Effector memory CD8-positive, alpha-beta T cell (primary cell): ENCODE results near the gene CAMTA1.

Experiments used
- ATAC-seq: fragments of 150-1000 bp; cut with Tn5 transposase; replicated peaks from 2 replicates; pipeline ENCODE4 v1.10.0; 2021; ENCODE audit warnings: mild to moderate bottlenecking, moderate library complexity
- DNase-seq, 3 experiments: peaks; one replicate each; pipeline ENCODE4 v3.0.0; 2021
- H3K27ac Mint-ChIP-seq, 2 donors: one replicate each; pipeline ENCODE4 v1.8.0; 2022; ENCODE audit warnings: mild to moderate bottlenecking in 2 of 2, mixed read lengths in 2 of 2, moderate library complexity in 2 of 2
- H3K27me3 Mint-ChIP-seq, 2 donors: one replicate each; pipeline ENCODE4 v1.8.0; 2022; ENCODE audit warnings: mixed read lengths in 2 of 2
- H3K36me3 Mint-ChIP-seq: one replicate; pipeline ENCODE4 v1.8.0; 2022; ENCODE audit warnings: mild to moderate bottlenecking, moderate library complexity, mixed read lengths; ENCODE audit not compliant: insufficient read depth
- H3K4me1 Mint-ChIP-seq, 2 donors: one replicate each; pipeline ENCODE4 v1.8.0; 2022; ENCODE audit warnings: low read depth in 2 of 2, mixed read lengths in 2 of 2
- H3K4me3 Mint-ChIP-seq, 2 donors: one replicate each; pipeline ENCODE4 v1.8.0; 2022; ENCODE audit warnings: mild to moderate bottlenecking in 2 of 2, mixed read lengths in 2 of 2, moderate library complexity in 2 of 2
- H3K9me3 Mint-ChIP-seq, 2 donors: one replicate each; pipeline ENCODE4 v1.8.0; 2022; ENCODE audit warnings: mixed read lengths in 2 of 2

Gene CAMTA1

DNA sequence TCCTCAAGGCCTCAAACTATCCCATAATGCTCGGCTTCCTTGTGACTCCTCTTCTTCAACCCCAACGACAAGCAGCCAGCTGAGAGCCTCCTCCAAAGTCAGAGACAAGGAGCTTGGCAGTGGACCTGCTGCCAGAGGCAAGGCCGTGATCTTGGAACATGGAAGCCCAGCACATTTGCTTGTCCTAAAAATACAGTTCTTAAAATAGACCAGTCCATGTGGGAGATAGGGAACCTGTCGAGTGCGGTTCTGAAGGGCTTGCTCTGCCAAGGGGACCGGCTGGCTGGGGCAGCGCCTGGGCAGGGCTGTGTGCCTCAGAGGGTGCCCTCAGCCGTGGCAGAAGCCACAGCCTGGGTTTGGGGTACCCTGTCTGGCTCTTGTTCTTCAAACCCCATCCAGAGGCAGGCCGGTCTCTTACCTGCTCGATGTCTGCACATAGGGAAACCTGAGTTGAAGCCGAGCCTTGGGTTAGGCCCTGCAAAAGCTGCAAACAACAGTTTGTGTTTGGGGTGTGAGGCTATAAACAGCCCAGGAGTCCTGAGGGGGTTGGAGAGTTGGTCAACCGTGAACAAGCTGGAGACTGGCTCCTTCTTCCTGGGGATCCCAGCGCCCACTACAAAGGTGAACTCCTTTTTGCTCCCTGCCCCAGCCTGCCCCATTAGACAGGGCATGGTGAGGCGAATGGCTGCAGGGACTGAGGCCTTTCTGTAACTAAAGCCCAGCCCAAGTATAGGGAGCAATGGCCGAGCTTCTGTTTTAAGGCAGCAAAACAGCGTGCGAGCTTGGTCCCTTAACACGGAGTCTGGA lies 228.8 kb downstream of the CAMTA1 start:
- Mint-ChIP-seq H3K27me3 (peaks cover 21 to 51% of the 10 kb centered on the region in 2 donors), H3K4me1 (peaks cover 0 to 1% of the 10 kb centered on the region in 2 donors), H3K9me3 (no peaks in the 10 kb centered on the region), H3K4me3 (no peak overlapping the region), H3K36me3 (no peaks in the 10 kb centered on the region), H3K27ac (peak overlapping the region in 1 of 2 donors; percentile 7)
- DNase-seq (no peak), ATAC-seq (no peak)

DNA sequence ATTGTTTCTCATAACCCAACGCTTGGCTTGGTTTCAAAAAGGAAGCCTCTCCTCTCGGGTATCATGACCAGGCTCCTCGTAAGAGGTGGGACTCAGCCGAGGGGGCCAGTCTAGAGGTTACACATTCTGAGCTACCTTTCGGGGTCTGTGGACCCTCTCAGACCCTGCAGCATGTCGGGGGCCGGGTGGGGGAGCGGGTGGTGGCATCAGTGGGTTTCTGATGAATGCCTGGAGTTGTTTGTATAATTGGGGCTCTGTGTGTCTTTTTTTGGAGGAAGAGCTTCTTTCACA lies 229.3 kb downstream of the CAMTA1 start:
- Mint-ChIP-seq H3K36me3 (no peaks in the 10 kb centered on the region), H3K4me1 (peaks cover 0 to 1% of the 10 kb centered on the region in 2 donors), H3K4me3 (no peak overlapping the region), H3K27me3 (peaks cover 21 to 57% of the 10 kb centered on the region in 2 donors), H3K9me3 (no peaks in the 10 kb centered on the region), H3K27ac (no peak overlapping the region)
- no peak for DNase-seq
- ATAC-seq, result no peak

DNA sequence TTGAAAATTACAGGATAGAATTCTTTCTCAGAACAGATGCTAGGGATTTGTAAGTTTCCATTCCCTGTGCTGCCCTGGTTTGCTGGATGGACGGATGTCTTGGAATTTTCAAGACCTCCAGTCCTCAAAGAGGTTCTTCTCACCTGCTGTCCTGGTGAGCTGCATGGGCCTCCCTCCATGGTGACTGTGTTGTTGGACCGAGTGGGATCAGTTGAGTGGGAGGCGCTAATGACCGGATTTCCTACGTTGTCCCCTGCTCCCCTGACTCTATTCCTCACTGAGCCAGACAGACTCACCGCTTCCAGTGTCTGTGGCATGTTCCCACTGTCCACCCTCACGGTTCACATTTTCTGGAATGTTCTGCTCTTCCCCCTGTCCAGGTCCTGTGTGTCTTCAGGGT lies 229.8 kb downstream of the CAMTA1 start:
- Mint-ChIP-seq H3K4me3 (no peak overlapping the region), H3K4me1 (peaks cover 0 to 1% of the 10 kb centered on the region in 2 donors), H3K27ac (no peak overlapping the region), H3K36me3 (no peaks in the 10 kb centered on the region), H3K9me3 (no peaks in the 10 kb centered on the region), H3K27me3 (peaks cover 21 to 61% of the 10 kb centered on the region in 2 donors)
- no peak for ATAC-seq
- no peak for DNase-seq

DNA sequence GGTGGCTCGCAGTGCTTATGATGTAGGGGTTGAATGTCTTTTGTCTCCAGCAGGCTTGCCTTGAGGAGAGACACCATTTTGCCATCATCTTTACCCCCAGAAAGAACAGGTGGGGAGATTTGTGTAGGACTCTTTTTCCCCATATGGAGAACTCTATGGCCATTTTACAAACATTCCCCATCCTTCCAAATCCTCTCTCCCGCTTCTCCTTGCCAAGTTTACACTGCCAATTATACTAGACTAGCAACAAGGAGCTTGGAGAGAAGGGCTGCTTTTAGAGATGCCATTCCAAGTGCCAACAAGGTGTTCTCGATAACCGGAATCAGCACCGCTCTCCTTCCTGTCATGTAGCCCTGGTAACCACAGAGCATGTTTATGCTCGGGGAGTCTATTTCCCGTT lies 233.1 kb downstream of the CAMTA1 start:
- Mint-ChIP-seq H3K4me1 (no peaks in the 10 kb centered on the region), H3K27me3 (peaks cover 27 to 64% of the 10 kb centered on the region in 2 donors), H3K27ac (no peak overlapping the region), H3K9me3 (no peaks in the 10 kb centered on the region), H3K4me3 (no peak overlapping the region), H3K36me3 (no peaks in the 10 kb centered on the region)
- ATAC-seq, result no peak
- no peak for DNase-seq

DNA sequence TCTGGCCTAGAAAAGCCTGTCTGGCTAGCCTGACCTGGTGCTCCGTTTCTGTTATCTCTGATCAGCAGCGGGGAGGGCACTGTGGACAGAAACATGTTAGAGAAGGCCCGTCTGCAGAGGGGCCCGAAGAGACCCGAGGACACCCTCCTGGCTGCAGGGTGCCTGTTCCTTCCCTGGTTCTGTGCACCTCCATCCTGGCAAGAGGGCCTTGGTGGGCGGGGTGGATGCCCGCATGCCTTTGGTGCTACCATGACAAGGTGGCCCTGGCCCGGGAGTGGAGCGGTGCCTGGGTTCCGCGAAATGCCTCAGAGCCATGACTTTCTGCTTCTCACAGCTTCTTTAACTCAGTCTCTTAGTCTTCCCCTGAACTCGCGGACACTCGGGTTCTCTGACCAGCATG lies 233.6 kb downstream of the CAMTA1 start:
- Mint-ChIP-seq H3K4me1 (no peaks in the 10 kb centered on the region), H3K27me3 (peaks cover 23 to 59% of the 10 kb centered on the region in 2 donors), H3K36me3 (no peaks in the 10 kb centered on the region), H3K27ac (peak overlapping the region in 1 of 2 donors; percentile 66), H3K4me3 (no peak overlapping the region), H3K9me3 (no peaks in the 10 kb centered on the region)
- no peak for DNase-seq
- ATAC-seq, result no peak

DNA sequence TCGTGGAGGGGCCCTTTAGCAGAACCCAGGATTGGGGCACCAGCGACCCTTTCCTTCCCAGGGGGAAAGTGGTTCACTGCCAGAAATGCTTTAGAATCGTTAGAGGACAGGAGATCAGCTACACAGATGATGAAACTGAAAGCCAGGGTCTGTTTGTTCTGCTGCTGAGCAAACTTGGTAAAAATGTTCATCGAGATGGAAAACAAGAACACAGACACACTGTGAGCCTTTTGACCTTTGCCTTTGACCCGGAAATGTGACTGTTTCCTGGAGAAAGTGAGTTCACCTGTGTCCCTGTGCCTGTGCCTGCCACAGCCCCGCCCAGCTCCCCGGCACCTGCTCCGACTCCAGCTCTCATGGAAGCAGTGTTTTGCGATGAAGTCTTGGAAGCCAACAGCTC lies 234.3 kb downstream of the CAMTA1 start:
- Mint-ChIP-seq H3K4me3 (no peak overlapping the region), H3K9me3 (no peaks in the 10 kb centered on the region), H3K4me1 (no peaks in the 10 kb centered on the region), H3K27me3 (peaks cover 22 to 59% of the 10 kb centered on the region in 2 donors), H3K27ac (peak overlapping the region in 1 of 2 donors; percentile 66), H3K36me3 (no peaks in the 10 kb centered on the region)
- DNase-seq (no peak), ATAC-seq (no peak)

DNA sequence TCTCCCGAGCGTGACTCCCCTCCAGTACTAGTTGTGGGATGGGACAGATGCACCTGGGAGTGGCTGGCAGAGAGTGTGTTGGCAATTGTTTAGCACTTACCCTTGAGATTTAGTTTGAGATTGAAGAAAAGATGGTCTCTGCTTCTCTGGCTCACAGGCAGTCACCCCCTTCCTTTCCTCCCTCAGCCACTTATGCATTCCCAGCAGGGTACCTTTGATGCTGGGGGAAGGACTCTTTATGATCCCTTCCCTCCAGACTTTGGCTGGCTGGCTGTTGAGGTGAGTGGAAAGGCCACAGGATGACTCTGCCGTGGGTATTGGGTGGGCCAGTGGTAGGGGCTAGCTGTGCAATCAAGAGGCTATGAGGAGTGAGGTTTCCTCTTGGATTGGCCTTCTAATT lies 236.8 kb downstream of the CAMTA1 start:
- Mint-ChIP-seq H3K27ac (no peak overlapping the region), H3K4me3 (no peak overlapping the region), H3K36me3 (no peaks in the 10 kb centered on the region), H3K9me3 (no peaks in the 10 kb centered on the region), H3K27me3 (peaks cover 35 to 62% of the 10 kb centered on the region in 2 donors), H3K4me1 (no peaks in the 10 kb centered on the region)
- DNase-seq, result no peak
- ATAC-seq, result no peak

DNA sequence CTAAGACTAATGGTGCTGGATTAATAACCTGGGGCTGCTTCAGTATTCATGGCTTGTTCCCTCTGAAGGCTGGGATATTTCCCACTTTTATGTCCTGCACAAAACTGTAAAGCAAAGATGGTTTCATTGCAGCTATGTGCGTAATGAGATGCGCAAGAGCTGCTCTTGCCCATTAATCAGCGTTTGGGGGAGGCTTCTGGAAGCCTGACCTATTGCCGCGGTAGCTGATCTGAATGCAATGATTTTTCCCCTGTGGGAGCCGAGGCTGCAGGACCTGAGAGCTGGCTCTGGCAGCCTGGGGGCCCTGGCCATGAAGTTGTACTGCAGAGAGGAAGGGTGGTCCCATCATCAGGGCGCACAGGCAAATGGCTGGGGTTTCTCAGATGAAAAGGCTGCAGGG lies 239.8 kb downstream of the CAMTA1 start:
- Mint-ChIP-seq H3K9me3 (no peaks in the 10 kb centered on the region), H3K4me1 (no peaks in the 10 kb centered on the region), H3K27me3 (peaks cover 35 to 40% of the 10 kb centered on the region in 2 donors), H3K4me3 (no peak overlapping the region), H3K36me3 (no peaks in the 10 kb centered on the region), H3K27ac (no peak overlapping the region)
- no peak for ATAC-seq
- DNase-seq, result no peak

DNA sequence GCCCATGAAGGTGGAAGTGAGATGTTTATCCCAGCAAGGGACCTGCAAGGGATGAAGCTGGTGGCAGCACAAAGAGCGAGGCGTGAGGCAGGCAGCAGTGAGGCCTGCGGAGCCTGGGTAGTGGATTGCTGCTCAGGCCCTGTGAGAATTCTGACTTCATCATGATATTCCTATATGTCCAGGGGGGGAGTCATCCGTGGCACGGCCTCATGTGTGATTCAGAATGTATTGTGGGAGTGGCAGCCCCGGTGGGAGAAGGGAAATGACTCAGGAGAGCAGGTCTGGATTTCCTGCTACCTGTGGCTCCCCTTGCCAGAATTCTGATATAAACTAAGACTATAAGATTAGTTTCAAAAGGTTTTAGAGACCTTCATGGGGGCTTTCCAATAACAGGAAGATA lies 240.9 kb downstream of the CAMTA1 start:
- Mint-ChIP-seq H3K36me3 (peaks cover 3% of the 10 kb centered on the region), H3K27ac (no peak overlapping the region), H3K9me3 (no peaks in the 10 kb centered on the region), H3K27me3 (peaks cover 29% of the 10 kb centered on the region in 2 donors), H3K4me1 (no peaks in the 10 kb centered on the region), H3K4me3 (no peak overlapping the region)
- DNase-seq, result no peak
- ATAC-seq, result no peak

DNA sequence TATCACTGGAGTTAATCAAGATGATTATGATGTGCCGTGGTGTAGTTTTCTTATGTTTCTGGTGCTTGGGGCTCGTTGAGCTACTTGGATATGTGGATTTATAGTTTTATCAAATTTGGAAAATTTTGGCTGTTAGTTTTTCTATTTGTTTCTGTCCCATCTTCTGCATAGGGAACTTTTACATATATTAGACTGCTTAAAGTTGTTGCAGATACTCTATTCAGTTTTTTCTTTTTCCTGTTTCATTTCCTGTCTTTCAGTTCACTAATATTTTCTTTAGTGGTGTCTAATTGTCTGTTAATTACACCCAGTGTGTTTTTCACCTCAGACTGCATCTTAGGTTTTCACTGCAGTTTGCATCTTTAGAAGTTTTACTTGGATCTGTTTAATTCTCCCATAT lies 247.7 kb downstream of the CAMTA1 start:
- H3K4me1 Mint-ChIP-seq, result no peaks in the 10 kb centered on the region
- no peak for DNase-seq
- no peak for ATAC-seq
- peaks cover 3% of the 10 kb centered on the region for H3K36me3 Mint-ChIP-seq
- H3K4me3 Mint-ChIP-seq, result no peak overlapping the region
- H3K9me3 Mint-ChIP-seq, result peaks cover 0 to 3% of the 10 kb centered on the region in 2 donors
- peaks cover 10 to 14% of the 10 kb centered on the region in 2 donors for H3K27me3 Mint-ChIP-seq
- H3K27ac Mint-ChIP-seq, result no peak overlapping the region

DNA sequence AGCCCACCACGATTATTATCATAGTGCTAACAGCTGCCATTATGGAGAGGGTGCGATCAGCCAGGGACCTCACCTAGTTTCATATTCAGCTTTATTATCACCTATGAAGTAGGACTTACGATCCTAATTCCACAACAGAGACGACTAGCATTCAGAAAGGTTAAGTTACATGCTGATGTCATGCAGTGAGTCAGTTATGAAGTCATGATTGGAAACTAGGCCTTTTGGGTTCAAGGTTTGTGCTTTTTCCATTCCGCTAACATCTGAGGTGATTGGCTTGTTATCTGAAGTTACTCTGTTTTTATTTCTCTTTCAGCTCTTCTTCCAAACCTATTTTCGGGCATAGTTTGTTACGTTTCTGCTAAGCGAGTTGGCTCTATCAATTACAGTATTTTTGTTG lies 251.1 kb downstream of the CAMTA1 start:
- H3K4me1 Mint-ChIP-seq, result no peaks in the 10 kb centered on the region
- peaks cover 19 to 29% of the 10 kb centered on the region in 2 donors for H3K27me3 Mint-ChIP-seq
- ATAC-seq (no peak), DNase-seq (no peak)
- no peak overlapping the region for H3K27ac Mint-ChIP-seq
- H3K4me3 Mint-ChIP-seq, result no peak overlapping the region
- no peaks in the 10 kb centered on the region for H3K36me3 Mint-ChIP-seq
- H3K9me3 Mint-ChIP-seq, result peaks cover 0 to 3% of the 10 kb centered on the region in 2 donors

DNA sequence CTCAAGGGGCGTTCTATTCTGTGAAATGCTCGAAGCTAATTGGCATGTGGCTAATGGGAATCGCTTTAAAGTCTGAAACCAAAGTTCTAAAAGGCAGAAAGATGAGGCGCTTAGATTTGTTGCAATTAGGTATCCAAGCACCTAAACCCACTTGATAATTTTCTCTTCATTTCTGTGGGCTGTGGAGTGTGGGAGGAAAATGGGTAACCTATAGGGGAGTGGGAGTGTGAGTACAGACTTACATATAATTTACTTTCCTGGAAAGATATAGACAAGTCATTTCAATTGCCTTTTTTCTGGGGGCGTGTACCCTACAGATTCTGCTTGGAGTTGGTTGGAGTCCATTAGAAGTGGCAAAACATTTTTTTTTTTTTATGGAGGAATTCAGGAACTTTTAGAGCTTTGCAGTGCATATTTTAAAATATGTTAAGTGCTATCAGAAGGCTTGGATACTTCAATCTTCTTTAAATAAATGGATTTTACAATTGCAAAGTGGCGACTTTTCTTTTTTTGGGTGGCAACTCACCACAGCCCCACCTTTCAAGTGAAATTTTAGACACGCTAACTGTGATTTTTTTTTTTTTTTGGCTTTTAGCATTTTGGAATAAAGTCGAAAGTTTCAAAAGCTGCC lies 254.5 kb downstream of the CAMTA1 start:
- Mint-ChIP-seq H3K36me3 (no peaks in the 10 kb centered on the region), H3K4me3 (no peak overlapping the region), H3K4me1 (no peaks in the 10 kb centered on the region), H3K27me3 (peaks cover 28 to 62% of the 10 kb centered on the region in 2 donors), H3K27ac (no peak overlapping the region), H3K9me3 (no peaks in the 10 kb centered on the region)
- ATAC-seq, result no peak
- DNase-seq, result no peak

DNA sequence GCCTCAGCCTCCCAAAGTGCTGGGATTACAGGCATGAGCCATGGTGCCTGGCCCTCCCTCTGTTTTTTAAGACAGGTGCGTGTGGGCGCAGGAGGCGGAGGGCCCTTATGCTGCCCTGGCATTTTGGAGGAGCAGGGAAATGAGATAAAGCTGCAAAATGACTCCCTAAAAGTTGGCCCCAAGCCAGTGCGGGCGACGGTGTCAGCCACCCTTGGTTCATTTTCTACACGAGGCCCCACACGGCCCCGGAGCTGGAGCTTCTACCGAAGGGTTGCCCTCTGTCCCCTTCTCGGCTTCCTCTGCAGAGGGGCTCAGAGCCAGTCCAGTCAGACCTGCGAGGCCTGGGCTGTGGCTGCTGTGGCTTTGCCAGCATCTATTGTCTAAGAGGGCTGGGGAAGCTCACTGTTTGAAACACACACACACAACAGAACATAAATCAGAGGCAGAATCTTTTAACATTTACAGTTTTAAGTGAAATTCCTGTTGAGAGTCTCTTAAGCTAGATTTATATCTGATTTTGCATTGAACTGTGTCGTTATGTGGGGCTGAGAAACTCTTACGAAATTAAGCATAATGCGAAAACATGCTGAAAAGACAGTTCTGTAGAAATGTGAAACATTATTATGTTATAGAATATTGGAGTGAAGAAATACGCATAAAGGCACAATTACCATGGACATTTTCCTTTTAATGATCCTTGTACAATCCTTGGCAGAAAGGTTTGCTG lies 255.9 kb downstream of the CAMTA1 start:
- no peak overlapping the region for H3K4me3 Mint-ChIP-seq
- no peak overlapping the region for H3K27ac Mint-ChIP-seq
- DNase-seq (no peak), ATAC-seq (no peak)
- H3K36me3 Mint-ChIP-seq, result no peaks in the 10 kb centered on the region
- no peaks in the 10 kb centered on the region for H3K9me3 Mint-ChIP-seq
- peaks cover 34 to 72% of the 10 kb centered on the region in 2 donors for H3K27me3 Mint-ChIP-seq
- no peaks in the 10 kb centered on the region for H3K4me1 Mint-ChIP-seq
